DND-41 (cell line): ENCODE results near the gene FAM53B.
A peak's percentile ranks its signal among the peaks of the same experiment; 100 is the strongest.

Source experiments
- ATAC-seq: fragments of 200-7000 bp; cut with Tn5 transposase; 3 replicates; pipeline ENCODE4 v1.9.1; 2021; ENCODE audit warnings: low read depth; ENCODE audit not compliant: insufficient read depth
- DNase-seq: peaks from one replicate; pipeline ENCODE4 v3.0.0-alpha.2; 2020
- H2AFZ ChIP-seq: 2 replicates; pipeline ENCODE4 v1.6.0; 2012; ENCODE audit warnings: low read depth, low read length
- H3K27ac ChIP-seq: 2 replicates; pipeline ENCODE4 v1.5.1; 2012; ENCODE audit warnings: low read length, inconsistent platforms
- H3K27me3 ChIP-seq: fragments of 200-600 bp; sonication (generic); 2 replicates; pipeline ENCODE4 v1.6.0; 2012; ENCODE audit warnings: low read length, mild to moderate bottlenecking, inconsistent platforms; ENCODE audit not compliant: insufficient read depth, poor library complexity
- H3K36me3 ChIP-seq: 2 replicates; pipeline ENCODE4 v1.5.1; 2012; ENCODE audit warnings: low read length, inconsistent platforms; ENCODE audit not compliant: insufficient read depth
- H3K4me1 ChIP-seq: 2 replicates; pipeline ENCODE4 v1.5.1; 2012; ENCODE audit warnings: mild to moderate bottlenecking, low read length; ENCODE audit not compliant: insufficient read depth
- H3K4me2 ChIP-seq: 2 replicates; pipeline ENCODE4 v1.6.0; 2012; ENCODE audit warnings: mild to moderate bottlenecking, moderate library complexity, low read length, inconsistent platforms; ENCODE audit not compliant: insufficient read depth
- H3K4me3 ChIP-seq, 2 experiments: fragments of 200-600 bp in 1 of 2; shearing (Covaris generic) in 1 of 2; 2 replicates each; pipeline ENCODE4 v1.5.1; 2012 to 2016; ENCODE audit warnings: inconsistent platforms in 2 of 2, low read length in 2 of 2, mild to moderate bottlenecking in 2 of 2, low read depth in 1 of 2, moderate library complexity in 1 of 2
- H3K79me2 ChIP-seq: 2 replicates; pipeline ENCODE4 v1.6.0; 2012; ENCODE audit warnings: low read length, inconsistent platforms; ENCODE audit not compliant: insufficient read depth
- H3K9ac ChIP-seq: 2 replicates; pipeline ENCODE4 v1.6.0; 2012; ENCODE audit warnings: low read depth, mild to moderate bottlenecking, inconsistent platforms, low read length, moderate library complexity
- H3K9me3 ChIP-seq: 2 replicates; pipeline ENCODE4 v1.5.1; 2012; ENCODE audit warnings: low read length, moderate library complexity, mild to moderate bottlenecking, inconsistent platforms; ENCODE audit not compliant: insufficient read depth, severe bottlenecking
- H4K20me1 ChIP-seq: 2 replicates; pipeline ENCODE4 v1.6.0; 2012; ENCODE audit warnings: low read length; ENCODE audit not compliant: insufficient read depth
- EZH2 ChIP-seq: IDR thresholded peaks from 3 replicates; pipeline ENCODE4 v1.6.1; 2012; ENCODE audit warnings: borderline replicate concordance, low read depth, mild to moderate bottlenecking, moderate library complexity, low read length, inconsistent platforms; ENCODE audit not compliant: severe bottlenecking
- TF ChIP-seq, protein P1 (sequence below): IDR thresholded peaks from 2 replicates; pipeline ENCODE4 v1.5.1; 2012; ENCODE audit warnings: borderline replicate concordance, low read length, moderate library complexity, mild to moderate bottlenecking; ENCODE audit not compliant: poor library complexity, severe bottlenecking; ENCODE audit errors: extremely low read depth

Gene FAM53B

DNA sequence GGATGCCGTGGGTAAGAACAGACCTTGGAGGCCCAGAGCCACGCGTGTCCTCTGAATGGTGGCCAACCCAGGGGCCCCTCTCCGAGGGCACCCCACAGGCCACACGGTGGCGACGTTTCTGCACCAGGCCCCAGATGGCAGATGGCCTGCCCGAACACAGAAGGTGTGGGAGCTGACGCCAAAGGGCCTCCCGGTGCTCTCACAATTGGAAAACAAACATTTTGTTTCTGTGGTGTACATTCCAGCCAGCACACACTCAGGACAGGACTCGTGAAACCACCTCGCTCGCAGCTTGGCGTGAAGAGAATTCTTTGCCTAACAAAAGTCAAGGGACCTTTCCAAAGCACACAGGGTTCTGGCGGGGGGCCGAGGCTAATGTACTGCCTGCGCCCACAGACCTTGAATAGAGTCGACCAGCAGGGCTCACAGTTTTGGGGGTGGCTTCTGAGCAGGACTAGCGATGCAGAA, 112.1 kb downstream of the FAM53B start:
- peaks cover 100% of the 10 kb centered on the region for H3K79me2 ChIP-seq
- H3K9me3 ChIP-seq, result peaks cover 2% of the 10 kb centered on the region
- no peak overlapping the region for H2AFZ ChIP-seq
- H3K4me1 ChIP-seq, result peaks cover 82% of the 10 kb centered on the region
- H3K4me3 ChIP-seq, result no peak overlapping the region
- H3K27ac ChIP-seq, result peak overlapping the region; percentile 95
- ATAC-seq (no peak), DNase-seq (peak; percentile 41)
- H3K27me3 ChIP-seq, result no peaks in the 10 kb centered on the region
- H3K4me2 ChIP-seq, result no peak overlapping the region
- no peaks in the 10 kb centered on the region for H4K20me1 ChIP-seq
- H3K36me3 ChIP-seq, result peaks cover 54% of the 10 kb centered on the region
- peak overlapping the region; percentile 16 for H3K9ac ChIP-seq
- TF ChIP-seq, protein P1, sequence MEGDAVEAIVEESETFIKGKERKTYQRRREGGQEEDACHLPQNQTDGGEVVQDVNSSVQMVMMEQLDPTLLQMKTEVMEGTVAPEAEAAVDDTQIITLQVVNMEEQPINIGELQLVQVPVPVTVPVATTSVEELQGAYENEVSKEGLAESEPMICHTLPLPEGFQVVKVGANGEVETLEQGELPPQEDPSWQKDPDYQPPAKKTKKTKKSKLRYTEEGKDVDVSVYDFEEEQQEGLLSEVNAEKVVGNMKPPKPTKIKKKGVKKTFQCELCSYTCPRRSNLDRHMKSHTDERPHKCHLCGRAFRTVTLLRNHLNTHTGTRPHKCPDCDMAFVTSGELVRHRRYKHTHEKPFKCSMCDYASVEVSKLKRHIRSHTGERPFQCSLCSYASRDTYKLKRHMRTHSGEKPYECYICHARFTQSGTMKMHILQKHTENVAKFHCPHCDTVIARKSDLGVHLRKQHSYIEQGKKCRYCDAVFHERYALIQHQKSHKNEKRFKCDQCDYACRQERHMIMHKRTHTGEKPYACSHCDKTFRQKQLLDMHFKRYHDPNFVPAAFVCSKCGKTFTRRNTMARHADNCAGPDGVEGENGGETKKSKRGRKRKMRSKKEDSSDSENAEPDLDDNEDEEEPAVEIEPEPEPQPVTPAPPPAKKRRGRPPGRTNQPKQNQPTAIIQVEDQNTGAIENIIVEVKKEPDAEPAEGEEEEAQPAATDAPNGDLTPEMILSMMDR, result peak; percentile 55
- TF ChIP-seq EZH2, result no peak

DNA sequence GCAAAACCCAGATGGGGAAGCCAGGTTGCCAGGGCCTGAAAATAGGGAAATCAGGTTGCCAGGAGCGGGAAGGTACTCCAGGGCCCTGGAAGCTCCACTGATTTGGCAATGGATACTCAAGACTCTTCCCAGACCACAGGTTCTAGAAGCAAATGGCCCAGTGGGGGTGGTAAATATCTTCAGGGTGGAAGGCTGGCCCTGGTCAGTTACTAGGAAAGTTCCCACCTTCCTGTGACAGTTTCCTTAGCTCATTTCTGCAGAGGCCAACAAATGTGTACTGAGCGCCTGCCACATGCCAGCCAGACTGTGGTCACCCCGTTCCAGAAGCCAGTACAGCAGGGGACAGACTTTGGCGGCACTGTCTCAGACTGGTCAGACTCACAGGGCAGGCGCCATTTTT, 113.6 kb downstream of the FAM53B start:
- Histone ChIP-seq H2AFZ (no peak overlapping the region), H3K27me3 (no peaks in the 10 kb centered on the region), H3K27ac (peak overlapping the region; percentile 95), H3K4me2 (no peak overlapping the region), H3K4me1 (peaks cover 87% of the 10 kb centered on the region), H3K9me3 (peaks cover 2% of the 10 kb centered on the region), H3K79me2 (peaks cover 96% of the 10 kb centered on the region), H3K4me3 (no peak overlapping the region), H4K20me1 (no peaks in the 10 kb centered on the region), H3K36me3 (peaks cover 51% of the 10 kb centered on the region), H3K9ac (peak overlapping the region; percentile 13; the same call in 1 of the 2 replicates)
- no peak for TF ChIP-seq EZH2
- TF ChIP-seq, protein P1, result no peak
- DNase-seq (no peak), ATAC-seq (no peak)

DNA sequence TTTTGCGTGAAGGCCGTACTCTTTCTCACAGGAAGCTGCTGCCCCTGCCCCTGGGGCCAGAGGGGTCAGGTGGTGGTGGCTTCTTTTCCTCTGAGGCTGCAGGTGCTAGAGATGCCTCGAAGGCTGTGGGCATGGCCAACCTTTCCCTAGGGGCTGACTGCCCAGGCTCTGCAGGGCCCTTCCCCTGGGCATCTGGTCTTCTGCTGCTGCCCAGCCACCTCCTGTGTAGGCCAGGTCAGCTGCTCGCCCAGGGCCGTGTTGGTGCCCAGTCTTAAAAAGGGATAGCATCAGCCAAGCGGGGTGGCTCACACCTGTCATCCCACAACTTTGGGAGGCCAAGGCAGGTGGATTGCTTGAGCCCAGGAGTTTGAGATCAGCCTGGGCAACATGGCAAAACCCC, 114.3 kb downstream of the FAM53B start:
- Histone ChIP-seq H3K9ac (peak overlapping the region; percentile 58; the same call in 1 of the 2 replicates), H3K36me3 (peaks cover 54% of the 10 kb centered on the region), H3K27me3 (no peaks in the 10 kb centered on the region), H3K4me3 (no peak overlapping the region), H3K79me2 (peaks cover 96% of the 10 kb centered on the region), H3K27ac (peak overlapping the region; percentile 95), H4K20me1 (no peaks in the 10 kb centered on the region), H2AFZ (no peak overlapping the region), H3K4me1 (peaks cover 92% of the 10 kb centered on the region), H3K9me3 (peaks cover 2% of the 10 kb centered on the region), H3K4me2 (no peak overlapping the region)
- no peak for TF ChIP-seq EZH2
- TF ChIP-seq, protein P1, result no peak
- DNase-seq (no peak), ATAC-seq (no peak)
